T-cell (primary cell): ENCODE results near the gene TRAPPC3. TPM values are rescaled to one million over a fixed set of nuclear protein-coding genes. Genes with fewer than 3 reads are reported as not detected.

Experiments used
- ATAC-seq, 4 experiments: fragments of 200-7000 bp in 3 of 4; fragments of 150-1000 bp in 1 of 4; cut with Tn5 transposase; replicated peaks in 1 of 4; 1 replicate in 3 of 4; 2 replicates in 1 of 4; pipeline ENCODE4 v1.10.0; 2021; ENCODE audit warnings: moderate library complexity in 3 of 4, mild to moderate bottlenecking in 2 of 4, moderate number of reproducible peaks in 1 of 4
- CTCF ChIA-PET, 2 donors: fragments of 300-600 bp; sonication (Branson Sonifier 250); formaldehyde crosslinking; loops; one replicate each; lab custom pipeline; 2022; ENCODE audit warnings: antibody characterized with exemption in 2 of 2; lab: Charles Lee
- POLR2A ChIA-PET, 2 donors: fragments of 300-600 bp; sonication (Branson Sonifier 250); formaldehyde crosslinking; loops; one replicate each; lab custom pipeline; 2022; ENCODE audit warnings: antibody characterized with exemption in 2 of 2; lab: Charles Lee
- DNase-seq, 35 experiments: peaks; one replicate each; pipeline versions ENCODE4 v3.0.0 to v3.0.0-alpha.2; 2013 to 2023
- H3K27ac ChIP-seq: one replicate; pipeline ENCODE4 v1.5.1; 2013; ENCODE audit warnings: low read length
- H3K27me3 ChIP-seq, 2 experiments: replicated peaks in 1 of 2; 1 replicate in 1 of 2; 2 replicates in 1 of 2; pipeline versions ENCODE4 v1.6.1 to v1.7.0; 2013; ENCODE audit warnings: low read length in 1 of 2, mixed read lengths in 1 of 2; ENCODE audit not compliant: control insufficient read depth in 2 of 2, insufficient read depth in 2 of 2; ENCODE audit errors: extremely low read depth in 1 of 2
- H3K36me3 ChIP-seq, 2 donors: 1 replicate in 1 of 2; 2 replicates in 1 of 2; pipeline versions ENCODE4 v1.6.1 to v1.7.0; 2013; ENCODE audit warnings: low read length in 1 of 2; ENCODE audit not compliant: control insufficient read depth in 2 of 2, insufficient read depth in 1 of 2; ENCODE audit errors: extremely low read depth in 1 of 2
- H3K4me1 ChIP-seq, 2 experiments: 1 replicate in 1 of 2; 2 replicates in 1 of 2; pipeline versions ENCODE4 v1.6.1 to v1.7.0; 2013; ENCODE audit warnings: low read length in 2 of 2, mixed read lengths in 1 of 2; ENCODE audit not compliant: insufficient read depth in 2 of 2, control insufficient read depth in 1 of 2; ENCODE audit errors: extremely low read depth in 1 of 2
- H3K4me3 ChIP-seq, 2 donors: 1 replicate in 1 of 2; 2 replicates in 1 of 2; pipeline versions ENCODE4 v1.5.1 to v1.7.0; 2013; ENCODE audit warnings: mild to moderate bottlenecking in 2 of 2, low read length in 1 of 2, moderate library complexity in 1 of 2; ENCODE audit not compliant: control insufficient read depth in 1 of 2; ENCODE audit errors: extremely low read depth in 1 of 2
- H3K9me3 ChIP-seq: 2 replicates; pipeline ENCODE4 v1.7.0; 2013
- H3K27ac Mint-ChIP-seq, 2 donors: one replicate each; pipeline ENCODE4 v1.8.0; 2020 to 2021; ENCODE audit warnings: mild to moderate bottlenecking in 2 of 2, mixed read lengths in 2 of 2
- H3K27me3 Mint-ChIP-seq, 2 donors: one replicate each; pipeline ENCODE4 v1.8.0; 2021 to 2022; ENCODE audit warnings: mixed read lengths in 2 of 2
- H3K36me3 Mint-ChIP-seq: one replicate; pipeline ENCODE4 v1.8.0; 2021; ENCODE audit warnings: mixed read lengths
- H3K4me1 Mint-ChIP-seq, 3 donors: one replicate each; pipeline ENCODE4 v1.8.0; 2020 to 2022; ENCODE audit warnings: mixed read lengths in 3 of 3, mild to moderate bottlenecking in 1 of 3
- H3K4me3 Mint-ChIP-seq, 3 donors: one replicate each; pipeline ENCODE4 v1.8.0; 2020 to 2022; ENCODE audit warnings: mild to moderate bottlenecking in 3 of 3, mixed read lengths in 3 of 3, moderate library complexity in 3 of 3
- H3K9me3 Mint-ChIP-seq, 3 donors: one replicate each; pipeline ENCODE4 v1.8.0; 2020 to 2022; ENCODE audit warnings: mixed read lengths in 3 of 3
- whole genome bisulfite sequencing: methylation state at CpG from one replicate; pipeline ENCODE4 v1.1.5; 2013; ENCODE audit warnings: missing lambda C conversion rate; ENCODE audit not compliant: insufficient coverage; 5-methylcytosine and 5-hydroxymethylcytosine counted together
- total RNA-seq, 35 experiments: library from RNA in 6 of 35; stranded (reverse) in 6 of 35; fragments of 120-200 nt in 1 of 35; gene quantifications; one replicate each; pipeline versions ENCODE4 v1.2.1 to v1.2.4 and lab custom pipeline; 2013 to 2026

TRAPPC3 gene
- total RNA-seq, 5 donors from 2014 or later (not counting 1 experiment from before 2014, with no cell fraction given), result 42.3 to 48.2 (median 44.6) TPM

DNA sequence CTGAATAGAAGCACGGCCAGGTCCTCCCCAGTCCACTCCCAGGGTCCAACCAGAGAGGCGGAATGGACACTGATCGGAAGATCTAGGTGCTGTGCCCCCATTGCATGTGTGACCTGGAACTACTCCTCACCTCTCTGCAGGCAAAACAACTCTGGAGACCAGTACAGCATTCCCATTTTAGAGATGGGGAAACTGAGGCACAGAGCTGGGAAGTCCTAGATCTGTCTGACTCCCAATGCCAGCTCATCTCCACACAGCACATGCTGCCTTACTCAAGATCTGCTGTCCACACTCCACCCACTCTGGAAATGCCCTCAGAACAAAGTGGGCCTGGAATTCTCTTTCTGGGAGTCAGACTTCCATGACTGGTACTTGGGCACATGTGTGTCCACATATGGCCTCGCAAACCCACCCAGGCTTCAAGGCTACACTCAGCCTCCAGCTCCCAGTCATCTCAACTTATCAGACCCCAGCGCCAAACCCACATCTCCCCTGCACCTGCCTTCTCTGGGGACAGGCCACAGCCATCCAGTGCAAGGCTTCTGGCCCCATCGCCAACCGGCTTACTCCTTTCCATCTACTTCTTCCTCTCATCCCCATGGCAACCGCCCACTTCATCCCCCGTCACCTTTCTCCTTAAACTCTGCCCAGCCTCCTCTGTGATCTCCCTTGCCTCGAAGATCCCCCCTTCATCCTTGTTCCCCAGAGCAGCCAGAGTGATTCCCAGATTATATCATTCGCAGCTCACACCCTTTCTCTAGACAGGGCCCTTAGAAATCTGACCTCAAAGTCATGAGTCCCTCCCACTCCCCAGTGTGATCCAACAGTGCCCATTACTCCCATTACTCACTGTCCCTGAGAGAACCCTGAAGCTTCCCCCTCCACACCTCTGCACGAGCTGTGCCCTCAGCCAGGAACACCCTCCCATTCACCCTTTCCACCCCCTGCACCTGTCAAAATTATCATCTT is 26.9 kb downstream of the TRAPPC3 start:
- H3K9me3 Mint-ChIP-seq, result no peaks in the 10 kb centered on the region
- no peak for DNase-seq
- H3K36me3 ChIP-seq, result no peaks in the 10 kb centered on the region
- peaks cover 0 to 61% of the 10 kb centered on the region in 2 experiments for H3K27me3 ChIP-seq
- CTCF ChIA-PET, result no interaction called here
- H3K27ac Mint-ChIP-seq, result peak overlapping the region in 1 of 2 donors; percentile 27
- ATAC-seq, result no peak
- H3K4me3 ChIP-seq, result no peak overlapping the region
- 82% methylated on average over 12 of the region's 12 CpGs for WGBS
- H3K27ac ChIP-seq, result no peak overlapping the region
- H3K9me3 ChIP-seq, result no peaks in the 10 kb centered on the region
- H3K4me3 Mint-ChIP-seq, result no peak overlapping the region
- peaks cover 43 to 46% of the 10 kb centered on the region in 2 donors for H3K27me3 Mint-ChIP-seq
- peaks cover 3 to 20% of the 10 kb centered on the region in 2 experiments for H3K4me1 ChIP-seq
- POLR2A ChIA-PET, result no interaction called here
- H3K4me1 Mint-ChIP-seq, result peaks cover 29% of the 10 kb centered on the region in 3 donors
- H3K36me3 Mint-ChIP-seq, result no peaks in the 10 kb centered on the region

DNA sequence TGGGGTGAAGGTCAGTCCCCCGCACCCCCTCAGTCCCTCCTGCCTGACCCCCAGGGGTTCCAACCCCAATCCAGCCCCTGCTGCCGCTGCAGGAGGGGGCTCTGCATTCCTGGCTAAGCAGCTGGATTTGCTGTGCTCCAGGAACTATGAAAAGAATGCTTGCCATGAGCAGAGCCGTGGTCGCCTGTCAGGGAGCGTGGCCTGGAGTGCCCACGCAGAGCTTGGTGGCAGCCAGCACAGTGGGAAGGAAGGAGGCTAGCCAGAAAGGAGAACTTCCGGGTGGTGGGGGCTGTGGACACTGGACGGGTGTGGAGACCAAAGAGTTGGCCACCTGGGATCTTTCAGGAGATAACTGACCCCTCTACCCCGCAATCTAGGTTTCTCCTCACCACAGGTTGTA is 29.8 kb downstream of the TRAPPC3 start:
- DNase-seq, result no peak
- peaks cover 14 to 17% (median 16%) of the 10 kb centered on the region in 3 donors for H3K4me1 Mint-ChIP-seq
- peaks cover 0 to 50% of the 10 kb centered on the region in 2 experiments for H3K27me3 ChIP-seq
- H3K27ac Mint-ChIP-seq, result no peak overlapping the region
- no peak overlapping the region for H3K4me3 Mint-ChIP-seq
- H3K9me3 ChIP-seq, result no peaks in the 10 kb centered on the region
- H3K36me3 ChIP-seq, result no peaks in the 10 kb centered on the region
- ATAC-seq, result no peak
- no peaks in the 10 kb centered on the region for H3K36me3 Mint-ChIP-seq
- H3K27me3 Mint-ChIP-seq, result peaks cover 32 to 37% of the 10 kb centered on the region in 2 donors
- H3K9me3 Mint-ChIP-seq, result no peaks in the 10 kb centered on the region
- H3K4me1 ChIP-seq, result peaks cover 0 to 4% of the 10 kb centered on the region in 2 experiments
- ChIA-PET POLR2A (no interaction called here), CTCF (no interaction called here)
- no peak overlapping the region for H3K4me3 ChIP-seq
- 86% methylated on average over 4 of the region's 9 CpGs for WGBS
- no peak overlapping the region for H3K27ac ChIP-seq

DNA sequence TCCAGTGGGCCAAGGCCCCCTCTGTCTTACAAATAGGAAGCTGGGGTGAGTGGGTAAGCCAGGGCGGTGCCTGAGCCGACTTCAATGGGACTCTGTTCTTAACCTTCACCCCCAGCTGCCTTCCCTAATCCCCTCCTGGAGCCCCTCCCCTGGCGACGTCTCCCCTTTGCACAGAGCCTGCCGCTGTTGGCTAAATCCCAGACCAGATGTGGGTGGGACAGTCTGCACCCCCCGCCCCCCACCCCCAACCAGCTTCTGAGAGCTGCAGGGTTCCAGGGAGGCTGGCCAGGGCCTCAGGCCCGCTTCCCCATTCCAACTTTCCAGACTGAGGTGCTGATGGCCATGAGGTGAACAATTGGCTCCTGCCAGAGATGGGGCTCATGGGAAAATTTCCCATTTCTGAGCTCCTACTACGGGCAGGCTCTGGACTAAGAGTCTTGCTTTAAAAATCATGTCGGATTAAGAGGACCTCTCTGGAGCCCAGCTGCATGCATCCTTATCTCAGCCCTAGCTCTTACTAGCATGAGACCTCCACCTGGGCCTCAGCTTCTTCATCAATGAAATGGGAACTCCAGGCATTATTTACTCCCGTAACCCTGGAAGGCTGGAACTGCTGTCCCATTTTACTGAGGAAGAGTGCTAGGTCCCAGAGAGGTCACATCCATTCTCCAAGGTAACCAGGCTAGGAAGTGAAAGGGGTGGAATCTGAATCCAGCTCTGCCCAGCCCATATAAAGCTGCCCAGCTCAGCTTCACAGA is 30.7 kb downstream of the TRAPPC3 start:
- Mint-ChIP-seq H3K27ac (no peak overlapping the region), H3K4me3 (no peak overlapping the region), H3K27me3 (peaks cover 24 to 30% of the 10 kb centered on the region in 2 donors), H3K4me1 (peaks cover 10 to 15% (median 12%) of the 10 kb centered on the region in 3 donors), H3K9me3 (no peaks in the 10 kb centered on the region), H3K36me3 (no peaks in the 10 kb centered on the region)
- Histone ChIP-seq H3K36me3 (no peaks in the 10 kb centered on the region), H3K27me3 (peaks cover 0 to 44% of the 10 kb centered on the region in 2 experiments), H3K9me3 (no peaks in the 10 kb centered on the region), H3K4me1 (peaks cover 0 to 3% of the 10 kb centered on the region in 2 experiments), H3K27ac (no peak overlapping the region), H3K4me3 (no peak overlapping the region)
- POLR2A ChIA-PET, result no interaction called here
- DNase-seq, result no peak
- 82% methylated on average over 6 of the region's 10 CpGs for WGBS
- CTCF ChIA-PET, result interaction anchor here in 1 of 2 donors (0.5 kb wide), 1 partner anchor 9 kb away, joined by 6 read pairs; no protein-coding TSS in a partner anchor
- no peak for ATAC-seq

- Mint-ChIP-seq H3K27ac (no peak overlapping the region), H3K27me3 (peaks cover 7 to 15% of the 10 kb centered on the region in 2 donors), H3K4me1 (no peaks in the 10 kb centered on the region), H3K36me3 (no peaks in the 10 kb centered on the region), H3K4me3 (no peak overlapping the region), H3K9me3 (no peaks in the 10 kb centered on the region)
- WGBS, result 73% methylated on average over 4 of the region's 5 CpGs
- CTCF ChIA-PET, result no interaction called here
- Histone ChIP-seq H3K9me3 (no peaks in the 10 kb centered on the region), H3K4me1 (no peaks in the 10 kb centered on the region), H3K4me3 (no peak overlapping the region), H3K27me3 (peaks cover 0 to 28% of the 10 kb centered on the region in 2 experiments), H3K36me3 (no peaks in the 10 kb centered on the region), H3K27ac (no peak overlapping the region)
- ATAC-seq, result no peak
- DNase-seq, result no peak
- POLR2A ChIA-PET, result no interaction called here
Observed at GRCh38 chr1:36116901-36117300, 32.4 kb downstream of the TRAPPC3 start.

- ChIA-PET POLR2A (interaction anchor here in 1 of 2 donors (0.7 kb wide), 1 partner anchor 48 kb away, joined by 4 read pairs; no protein-coding TSS in a partner anchor), CTCF (no interaction called here)
- H3K36me3 ChIP-seq, result no peaks in the 10 kb centered on the region
- H3K27ac ChIP-seq, result no peak overlapping the region
- H3K27me3 Mint-ChIP-seq, result peaks cover 4 to 12% of the 10 kb centered on the region in 2 donors
- peaks cover 5 to 8% (median 6%) of the 10 kb centered on the region in 3 donors for H3K4me1 Mint-ChIP-seq
- H3K36me3 Mint-ChIP-seq, result no peaks in the 10 kb centered on the region
- no peak overlapping the region for H3K4me3 ChIP-seq
- no peaks in the 10 kb centered on the region for H3K9me3 Mint-ChIP-seq
- WGBS, result 100% methylated on average over 3 of the region's 5 CpGs
- no peak for DNase-seq
- H3K4me3 Mint-ChIP-seq, result no peak overlapping the region
- ATAC-seq, result no peak
- no peaks in the 10 kb centered on the region for H3K9me3 ChIP-seq
- no peak overlapping the region for H3K27ac Mint-ChIP-seq
- H3K27me3 ChIP-seq, result peaks cover 0 to 25% of the 10 kb centered on the region in 2 experiments
- peaks cover 0 to 3% of the 10 kb centered on the region in 2 experiments for H3K4me1 ChIP-seq
Observed at GRCh38 chr1:36115931-36116330, 33.4 kb downstream of the TRAPPC3 start.

- ATAC-seq, result no peak
- H3K9me3 ChIP-seq, result no peaks in the 10 kb centered on the region
- Mint-ChIP-seq H3K27me3 (peaks cover 3 to 12% of the 10 kb centered on the region in 2 donors), H3K4me3 (no peak overlapping the region), H3K36me3 (no peaks in the 10 kb centered on the region), H3K9me3 (no peaks in the 10 kb centered on the region), H3K4me1 (peaks cover 6 to 11% (median 8%) of the 10 kb centered on the region in 3 donors), H3K27ac (no peak overlapping the region)
- H3K36me3 ChIP-seq, result no peaks in the 10 kb centered on the region
- DNase-seq, result no peak
- POLR2A ChIA-PET, result interaction anchor here in 1 of 2 donors (0.7 kb wide), 1 partner anchor 48 kb away, joined by 4 read pairs; no protein-coding TSS in a partner anchor
- H3K27ac ChIP-seq, result no peak overlapping the region
- CTCF ChIA-PET, result no interaction called here
- H3K4me3 ChIP-seq, result no peak overlapping the region
- 86% methylated on average over 12 of the region's 18 CpGs for WGBS
- H3K27me3 ChIP-seq, result peaks cover 0 to 25% of the 10 kb centered on the region in 2 experiments
- H3K4me1 ChIP-seq, result peaks cover 0 to 7% of the 10 kb centered on the region in 2 experiments
Observed at GRCh38 chr1:36115200-36115669, 34.1 kb downstream of the TRAPPC3 start.
